SK-N-MC (cell line): Measurements from ENCODE around the gene SMG6.

Experiments used
- DNase-seq: peaks from one replicate; pipeline ENCODE4 v3.0.0-alpha.2; 2011; ENCODE audit warnings: low read depth, low spot score
- H3K27ac ChIP-seq: fragments of 200-600 bp; sonication (generic); 2 replicates; pipeline ENCODE4 v1.5.1; 2016; ENCODE audit warnings: mixed run types
- H3K36me3 ChIP-seq: fragments of 200-600 bp; sonication (generic); 2 replicates; pipeline ENCODE4 v1.6.1; 2017; ENCODE audit warnings: antibody characterized with exemption, low read length, mixed read lengths; ENCODE audit not compliant: insufficient read depth
- H3K4me3 ChIP-seq: fragments of 200-600 bp; sonication (generic); 2 replicates; pipeline ENCODE4 v1.5.1; 2016
- H3K9ac ChIP-seq: fragments of 200-600 bp; sonication (generic); 2 replicates; pipeline ENCODE4 v1.8.0; 2017; ENCODE audit warnings: mixed run types, mixed read lengths; ENCODE audit not compliant: insufficient read length
- H3K9me3 ChIP-seq: fragments of 200-600 bp; sonication (generic); 2 replicates; pipeline ENCODE4 v1.6.1; 2017; ENCODE audit warnings: low read depth, mild to moderate bottlenecking, antibody characterized with exemption, low read length, moderate library complexity, mixed read lengths
- EZH2 ChIP-seq: fragments of 200-600 bp; sonication (generic); IDR thresholded peaks from one replicate; pipeline ENCODE4 v1.6.1; 2017; ENCODE audit warnings: antibody characterized with exemption
- FOXP2 ChIP-seq: optimal IDR thresholded peaks from 2 replicates; pipeline ENCODE3; 2011; ENCODE audit warnings: mild to moderate bottlenecking, moderate library complexity; ENCODE audit not compliant: insufficient read depth; ENCODE audit errors: extremely low read length, control extremely low read depth
- POLR2AphosphoS5 ChIP-seq: IDR thresholded peaks from 2 replicates; pipeline ENCODE4 v1.6.1; 2012; ENCODE audit warnings: mild to moderate bottlenecking, low read depth, low read length, borderline replicate concordance

Gene SMG6

GRCh38 chr17:2186937-2187336, 116.6 kb downstream of the SMG6 start:
- no peak for DNase-seq
- no peaks in the 10 kb centered on the region for H3K9me3 ChIP-seq
- no peak overlapping the region for H3K9ac ChIP-seq
- H3K4me3 ChIP-seq, result no peak overlapping the region
- TF ChIP-seq POLR2AphosphoS5 (no peak), EZH2 (no peak), FOXP2 (no peak)
- H3K36me3 ChIP-seq, result no peaks in the 10 kb centered on the region; the same call in 1 of the 2 replicates
- H3K27ac ChIP-seq, result no peak overlapping the region

DNA sequence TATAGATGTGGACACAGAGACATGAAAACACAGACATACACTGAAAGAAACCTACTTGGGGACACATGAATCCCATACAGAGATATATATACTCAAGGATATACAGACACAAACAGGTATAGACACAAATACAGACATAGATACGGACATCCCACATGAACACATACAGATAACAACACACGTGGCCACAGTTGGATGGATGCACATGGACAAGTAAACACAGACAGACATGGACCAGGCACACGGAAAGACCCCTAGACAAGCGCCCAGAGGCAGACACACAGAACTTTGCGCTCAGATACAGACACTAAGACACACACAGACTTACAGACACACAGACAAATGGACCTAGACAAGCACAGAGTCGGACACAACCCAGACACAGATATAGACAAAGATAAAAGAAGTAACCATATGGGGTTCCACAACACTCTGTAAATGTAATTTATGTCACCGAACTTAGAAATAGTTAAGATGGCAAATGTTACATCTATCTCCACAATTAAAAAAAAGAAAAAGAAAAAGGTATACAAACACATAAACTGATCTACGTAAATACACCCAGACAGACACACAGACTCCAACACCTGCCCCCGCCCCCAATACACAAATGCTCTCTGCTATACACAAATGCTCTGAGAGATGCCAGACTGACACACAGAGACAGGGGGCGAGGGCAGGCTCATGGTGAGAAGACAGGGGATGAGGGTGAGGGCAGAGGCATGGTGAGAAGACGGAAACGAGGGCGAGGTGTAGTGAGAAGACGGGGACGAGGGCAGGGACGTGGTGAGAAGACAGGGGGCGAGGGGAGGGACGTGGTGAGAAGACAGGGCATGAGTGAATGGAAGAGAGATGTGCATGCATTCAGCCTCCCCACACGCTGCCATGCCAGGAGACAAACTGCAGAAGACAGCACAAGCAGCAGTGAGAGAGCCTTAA, 118.3 kb downstream of the SMG6 start:
- no peak for DNase-seq
- no peak overlapping the region for H3K27ac ChIP-seq
- no peak overlapping the region for H3K9ac ChIP-seq
- TF ChIP-seq FOXP2, result no peak
- H3K4me3 ChIP-seq, result no peak overlapping the region
- H3K36me3 ChIP-seq, result no peaks in the 10 kb centered on the region; the same call in 1 of the 2 replicates
- H3K9me3 ChIP-seq, result no peaks in the 10 kb centered on the region

DNA sequence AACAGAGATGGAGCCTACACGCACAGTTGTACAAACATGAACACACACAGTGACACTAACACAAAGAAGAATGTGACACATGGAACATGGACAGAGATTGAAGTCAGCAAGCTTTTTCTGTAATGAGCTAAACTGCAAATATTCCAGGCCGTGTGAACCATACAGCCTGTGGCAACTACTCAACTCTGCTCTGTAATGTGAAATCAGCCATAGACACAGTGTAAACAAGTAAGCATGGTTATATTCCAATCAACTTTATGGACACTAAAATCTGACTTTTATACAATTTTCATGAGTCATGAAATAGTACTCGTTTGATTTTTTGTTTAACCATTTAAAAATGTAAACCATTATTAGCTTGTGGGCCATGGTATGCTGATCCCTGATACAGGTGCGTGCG, 120.2 kb downstream of the SMG6 start:
- DNase-seq, result no peak
- no peak overlapping the region for H3K4me3 ChIP-seq
- no peaks in the 10 kb centered on the region for H3K9me3 ChIP-seq
- no peak for TF ChIP-seq POLR2AphosphoS5
- TF ChIP-seq FOXP2, result no peak
- TF ChIP-seq EZH2, result no peak
- H3K27ac ChIP-seq, result no peak overlapping the region
- no peaks in the 10 kb centered on the region; the same call in 1 of the 2 replicates for H3K36me3 ChIP-seq
- H3K9ac ChIP-seq, result no peak overlapping the region

- no peak overlapping the region for H3K9ac ChIP-seq
- no peak overlapping the region for H3K4me3 ChIP-seq
- TF ChIP-seq FOXP2 (no peak), POLR2AphosphoS5 (no peak), EZH2 (no peak)
- no peak for DNase-seq
- no peak overlapping the region for H3K27ac ChIP-seq
- H3K36me3 ChIP-seq, result no peaks in the 10 kb centered on the region; the same call in 1 of the 2 replicates
- H3K9me3 ChIP-seq, result no peaks in the 10 kb centered on the region
Observed at GRCh38 chr17:2181897-2182448, 121.6 kb downstream of the SMG6 start.

DNA sequence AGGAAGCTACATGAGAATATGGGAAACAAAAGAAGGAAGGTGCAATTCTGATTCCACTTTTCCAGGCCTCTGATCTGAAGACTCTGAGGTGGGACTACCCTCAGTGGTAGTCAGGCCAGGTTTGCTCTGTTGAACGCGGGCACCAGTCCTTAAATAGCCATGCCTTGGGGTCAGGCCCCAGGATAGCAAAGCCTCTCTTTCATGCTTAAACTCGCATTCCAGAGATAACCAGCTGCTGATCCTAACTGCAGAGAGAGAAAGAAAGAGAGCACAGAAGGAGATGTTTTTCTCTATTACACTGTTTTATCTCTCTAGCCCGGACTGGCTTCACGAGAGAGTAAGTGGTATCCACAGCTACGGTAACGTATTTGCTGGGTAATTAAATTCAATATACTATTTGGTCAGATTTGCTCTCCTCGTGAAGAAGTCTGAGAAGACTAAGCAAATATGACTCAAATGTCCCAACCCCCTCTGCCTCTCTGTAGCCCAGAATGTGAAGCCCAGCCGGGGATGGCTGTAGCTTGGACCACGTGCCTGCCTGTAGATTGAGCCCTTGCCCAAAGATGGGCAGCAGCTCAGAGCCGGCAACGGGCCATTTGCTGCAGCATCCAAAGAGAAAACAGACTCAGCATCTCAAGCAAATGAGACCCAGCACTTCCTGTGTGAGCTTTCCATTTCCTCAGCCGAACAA, 122.2 kb downstream of the SMG6 start:
- Histone ChIP-seq H3K27ac (no peak overlapping the region), H3K9me3 (no peaks in the 10 kb centered on the region), H3K9ac (no peak overlapping the region), H3K4me3 (no peak overlapping the region), H3K36me3 (no peaks in the 10 kb centered on the region; the same call in 1 of the 2 replicates)
- TF ChIP-seq FOXP2 (no peak), POLR2AphosphoS5 (no peak), EZH2 (no peak)
- DNase-seq, result no peak

GRCh38 chr17:2180768-2181167, 122.8 kb downstream of the SMG6 start:
- TF ChIP-seq POLR2AphosphoS5 (no peak), FOXP2 (no peak), EZH2 (no peak)
- no peaks in the 10 kb centered on the region for H3K36me3 ChIP-seq
- H3K27ac ChIP-seq, result no peak overlapping the region
- no peak overlapping the region for H3K4me3 ChIP-seq
- DNase-seq, result no peak
- no peaks in the 10 kb centered on the region for H3K9me3 ChIP-seq
- H3K9ac ChIP-seq, result no peak overlapping the region

DNA sequence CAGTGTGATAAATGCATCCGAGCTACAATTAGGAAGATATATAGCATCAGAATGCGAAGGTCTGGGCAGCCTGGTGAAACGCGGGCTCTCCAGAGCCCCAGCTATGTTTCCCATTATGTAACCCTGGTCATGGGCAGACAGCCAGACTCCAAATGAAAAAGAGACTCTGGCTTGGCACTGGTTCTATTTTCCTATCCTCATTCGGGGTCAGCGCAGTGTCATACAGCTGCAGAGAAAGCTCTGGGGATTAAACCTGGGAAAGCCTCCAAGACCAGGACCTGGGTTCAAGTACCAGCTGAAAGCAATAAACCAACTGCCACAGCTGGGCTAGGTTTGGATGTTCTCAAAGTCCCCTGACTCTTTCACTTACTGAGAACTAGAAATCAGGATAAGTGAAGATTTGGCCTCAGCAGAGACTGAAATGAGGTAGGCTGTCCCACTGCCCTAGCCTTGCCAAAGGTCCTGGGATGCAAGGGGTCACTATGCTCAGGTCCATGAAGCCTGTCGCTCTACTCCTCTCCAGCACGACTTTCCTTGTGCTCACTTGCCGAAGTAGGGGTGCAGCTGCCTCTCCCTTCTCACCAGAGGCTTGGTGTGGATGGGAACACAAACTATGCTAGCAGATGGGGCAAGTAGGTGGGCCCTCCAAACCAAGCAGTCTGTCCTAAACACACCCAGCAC, 123.8 kb downstream of the SMG6 start:
- Histone ChIP-seq H3K36me3 (no peaks in the 10 kb centered on the region), H3K9me3 (no peaks in the 10 kb centered on the region), H3K9ac (no peak overlapping the region), H3K4me3 (peak overlapping the region; percentile 23), H3K27ac (no peak overlapping the region)
- TF ChIP-seq EZH2, result no peak
- TF ChIP-seq FOXP2, result no peak
- TF ChIP-seq POLR2AphosphoS5, result no peak
- no peak for DNase-seq

DNA sequence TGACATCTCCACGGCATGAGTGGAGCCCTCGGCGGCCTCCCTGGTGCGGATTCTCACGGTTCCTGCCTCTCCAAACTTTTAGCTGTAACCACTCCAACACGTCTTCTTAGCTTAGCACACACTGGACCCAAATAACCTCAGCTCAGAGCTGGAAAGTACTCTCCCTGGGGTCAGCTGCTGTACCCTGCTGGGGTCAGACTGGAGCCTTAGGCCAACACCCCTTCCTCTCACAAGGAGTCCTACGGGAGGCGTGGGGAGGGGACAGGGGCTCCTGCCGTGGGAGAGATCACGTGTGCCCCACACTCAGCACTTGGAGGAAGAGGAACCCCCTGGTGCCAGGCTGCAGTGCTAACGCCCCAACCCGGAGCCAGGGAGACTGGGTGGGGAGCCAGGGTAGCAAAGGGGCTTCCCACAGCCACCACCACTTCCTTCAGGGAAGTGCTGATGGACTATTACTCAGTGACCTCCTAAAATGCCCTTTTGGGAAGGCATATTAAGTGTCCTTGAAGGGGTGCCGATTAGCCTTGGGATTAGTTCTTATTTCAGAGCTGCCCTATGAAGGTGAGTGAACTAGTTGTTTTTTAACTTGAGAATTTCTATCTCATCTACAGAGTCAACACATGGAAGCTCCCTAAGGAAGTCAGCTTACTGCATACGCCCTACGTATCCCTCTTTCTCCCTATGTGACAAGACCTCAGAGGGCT, 124.6 kb downstream of the SMG6 start:
- Histone ChIP-seq H3K9me3 (no peaks in the 10 kb centered on the region), H3K9ac (no peak overlapping the region), H3K4me3 (peak overlapping the region; percentile 23), H3K27ac (no peak overlapping the region), H3K36me3 (no peaks in the 10 kb centered on the region)
- no peak for DNase-seq
- TF ChIP-seq FOXP2, result no peak
- TF ChIP-seq POLR2AphosphoS5, result no peak
- TF ChIP-seq EZH2, result no peak
